VCaP (cell line): ENCODE results near the gene TMEM132D.

Experiments used
- H3K27ac ChIP-seq: fragments of 450-650 bp; 2 replicates; pipeline ENCODE4 v1.5.1; 2017
- TF ChIP-seq, protein P1 (sequence below): fragments of 450-650 bp; conservative IDR thresholded peaks from 2 replicates; pipeline ENCODE4 v1.5.1; 2017; ENCODE audit warnings: mild to moderate bottlenecking, moderate library complexity

The TMEM132D gene

DNA sequence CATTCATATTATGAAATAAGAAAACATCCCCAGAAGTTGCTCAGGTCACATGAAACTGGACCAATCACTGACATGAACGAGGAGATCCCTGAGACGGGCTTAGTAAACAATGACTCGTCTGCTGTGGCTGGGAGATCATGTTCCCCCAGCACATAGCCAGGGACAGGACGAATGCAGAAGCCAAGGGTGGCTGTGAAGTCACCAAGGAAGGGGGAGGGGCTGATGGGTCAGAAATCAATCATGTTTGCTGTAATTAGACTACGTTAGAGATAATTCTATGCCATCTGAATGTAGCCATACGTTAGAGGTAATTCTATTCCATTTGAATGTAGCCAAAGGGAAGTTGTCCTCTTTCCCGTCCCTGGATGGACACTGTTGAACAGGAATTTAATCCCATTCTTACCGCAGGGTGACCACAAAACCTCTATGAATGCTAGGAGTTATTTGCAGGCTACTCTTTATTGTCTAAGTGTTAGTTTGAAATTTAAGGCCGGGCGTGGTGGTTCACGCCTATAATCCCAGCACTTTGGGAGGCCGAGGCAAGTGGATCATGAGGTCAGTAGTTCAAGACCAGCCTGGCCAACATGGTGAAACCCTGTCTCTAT is 332.9 kb downstream of the TMEM132D start:
- TF ChIP-seq, protein P1, sequence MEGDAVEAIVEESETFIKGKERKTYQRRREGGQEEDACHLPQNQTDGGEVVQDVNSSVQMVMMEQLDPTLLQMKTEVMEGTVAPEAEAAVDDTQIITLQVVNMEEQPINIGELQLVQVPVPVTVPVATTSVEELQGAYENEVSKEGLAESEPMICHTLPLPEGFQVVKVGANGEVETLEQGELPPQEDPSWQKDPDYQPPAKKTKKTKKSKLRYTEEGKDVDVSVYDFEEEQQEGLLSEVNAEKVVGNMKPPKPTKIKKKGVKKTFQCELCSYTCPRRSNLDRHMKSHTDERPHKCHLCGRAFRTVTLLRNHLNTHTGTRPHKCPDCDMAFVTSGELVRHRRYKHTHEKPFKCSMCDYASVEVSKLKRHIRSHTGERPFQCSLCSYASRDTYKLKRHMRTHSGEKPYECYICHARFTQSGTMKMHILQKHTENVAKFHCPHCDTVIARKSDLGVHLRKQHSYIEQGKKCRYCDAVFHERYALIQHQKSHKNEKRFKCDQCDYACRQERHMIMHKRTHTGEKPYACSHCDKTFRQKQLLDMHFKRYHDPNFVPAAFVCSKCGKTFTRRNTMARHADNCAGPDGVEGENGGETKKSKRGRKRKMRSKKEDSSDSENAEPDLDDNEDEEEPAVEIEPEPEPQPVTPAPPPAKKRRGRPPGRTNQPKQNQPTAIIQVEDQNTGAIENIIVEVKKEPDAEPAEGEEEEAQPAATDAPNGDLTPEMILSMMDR = no peak
- H3K27ac ChIP-seq = no peak overlapping the region

DNA sequence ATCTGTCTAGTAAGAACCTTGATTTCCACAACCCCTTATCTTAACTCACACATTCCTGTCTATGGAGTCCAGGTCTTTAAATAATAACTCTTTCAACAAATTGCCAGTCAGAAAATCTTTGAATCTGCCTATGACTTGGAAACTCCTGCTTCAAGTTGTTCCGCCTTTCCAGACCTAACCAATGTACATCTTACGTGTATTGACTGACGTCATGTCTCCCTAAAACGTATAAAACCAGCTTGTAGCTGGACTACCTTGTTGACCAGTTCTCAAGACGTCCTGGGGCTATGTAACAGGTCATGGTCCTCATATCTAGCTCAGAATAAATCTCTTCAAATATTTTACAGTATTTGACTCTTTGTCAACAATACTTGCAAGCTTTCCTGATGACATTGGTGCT is 337.0 kb downstream of the TMEM132D start:
- H3K27ac ChIP-seq = no peak overlapping the region
- TF ChIP-seq, protein P1 = no peak

DNA sequence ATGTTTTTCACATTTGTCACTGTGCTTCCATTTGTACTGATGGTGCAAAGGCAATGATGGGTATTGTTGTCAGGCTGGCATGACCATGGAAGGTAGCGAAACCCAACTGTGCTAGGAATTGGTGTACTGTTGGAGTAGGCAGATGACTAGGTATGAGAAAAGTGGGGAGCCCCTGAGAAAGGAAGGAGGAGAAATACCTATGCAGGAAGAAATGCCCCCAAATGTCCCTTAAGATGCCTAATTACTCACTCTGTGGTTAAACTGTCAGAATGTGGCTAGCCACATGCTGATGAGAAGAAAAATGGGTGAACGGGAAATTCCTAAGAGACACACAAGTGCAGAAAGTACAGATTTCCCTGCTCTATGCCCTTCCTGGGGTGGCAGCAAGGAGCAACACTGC is 339.1 kb downstream of the TMEM132D start:
- TF ChIP-seq, protein P1 = no peak
- no peak overlapping the region for H3K27ac ChIP-seq

DNA sequence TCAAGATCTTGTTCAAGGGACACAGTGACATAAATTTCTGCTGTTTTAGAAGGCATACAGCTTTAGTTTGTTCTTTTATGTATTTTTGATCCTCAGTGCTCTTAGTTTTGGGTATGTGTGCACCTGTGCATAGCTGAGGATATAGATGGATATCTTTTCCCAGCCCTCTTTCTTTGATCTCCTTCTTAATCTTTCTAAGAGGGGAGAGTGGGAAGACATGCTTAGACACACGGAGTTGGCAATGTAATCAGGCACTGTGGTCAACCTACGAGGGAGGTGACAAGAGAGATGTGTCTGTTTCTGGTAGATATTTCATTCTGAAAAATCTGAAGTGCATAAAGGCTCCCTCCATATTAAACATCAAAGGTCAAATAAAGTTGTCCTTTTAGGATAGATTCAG is 340.6 kb downstream of the TMEM132D start:
- TF ChIP-seq, protein P1 = no peak
- no peak overlapping the region for H3K27ac ChIP-seq

DNA sequence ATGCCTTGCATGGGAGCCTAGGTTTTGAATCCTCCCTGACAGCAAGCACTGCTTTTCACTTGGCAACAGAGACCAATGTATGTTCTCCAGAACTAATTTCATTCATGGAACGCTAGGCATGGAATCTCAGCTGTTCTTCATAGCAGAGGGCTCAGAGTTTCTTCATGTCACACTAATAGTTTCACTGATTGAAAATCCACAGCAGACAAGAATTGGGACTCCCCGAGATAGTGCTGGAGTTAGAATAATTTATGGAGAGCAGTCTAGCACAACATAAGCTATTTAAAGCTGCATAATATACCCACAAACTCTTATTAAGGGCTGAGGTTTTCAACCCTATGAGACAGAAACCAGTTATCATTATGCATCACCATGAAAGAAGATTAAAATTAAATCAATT is 342.5 kb downstream of the TMEM132D start:
- TF ChIP-seq, protein P1 = no peak
- no peak overlapping the region for H3K27ac ChIP-seq

DNA sequence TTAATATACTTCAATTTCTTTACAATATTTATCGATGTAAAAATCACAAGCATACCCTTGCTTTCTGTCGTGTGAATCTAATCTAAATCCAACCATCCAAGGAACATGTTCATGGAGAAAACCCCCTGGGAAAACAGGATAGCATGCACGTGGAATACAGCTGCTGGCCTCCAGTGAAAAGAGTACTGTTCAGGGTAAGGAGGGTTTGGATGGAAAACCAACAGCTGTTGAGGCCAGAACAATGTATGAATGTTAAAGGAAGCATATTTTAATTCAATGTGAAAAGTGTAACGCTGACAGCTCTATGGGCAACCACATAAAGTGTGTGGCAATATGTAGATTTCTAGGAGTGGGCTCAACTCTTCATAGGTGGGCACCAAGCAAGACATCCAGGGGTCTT is 344.0 kb downstream of the TMEM132D start:
- H3K27ac ChIP-seq = no peak overlapping the region
- TF ChIP-seq, protein P1 = no peak

DNA sequence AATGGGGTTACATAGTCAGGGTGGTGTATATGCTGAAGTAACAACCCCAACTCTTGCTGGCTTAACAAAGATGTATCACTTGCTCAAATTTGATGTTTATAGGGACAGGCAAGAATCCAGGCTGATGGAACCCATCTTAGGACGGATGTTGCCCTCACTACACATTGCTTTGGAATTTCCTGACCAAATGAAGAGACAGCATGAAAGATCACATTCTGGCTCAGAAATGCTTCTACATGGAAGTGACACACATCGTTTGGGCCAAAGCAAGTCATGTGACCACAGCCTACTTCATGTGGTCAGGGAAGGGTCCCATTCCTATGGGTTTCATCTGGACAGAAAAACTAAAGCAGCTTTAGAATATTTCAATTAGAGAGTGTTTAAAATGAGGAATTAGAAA is 345.8 kb downstream of the TMEM132D start:
- no peak overlapping the region for H3K27ac ChIP-seq
- TF ChIP-seq, protein P1 = no peak
